Measurements from ENCODE around the gene PDCD1. TPM values are rescaled to one million over a fixed set of nuclear protein-coding genes. Genes with fewer than 3 reads are reported as not detected.
"Not testable (repeated sequence)": the region's sequence is repeated elsewhere in the genome, so short reads cannot be mapped to it uniquely, and the experiment has no call there.

Gene PDCD1
- total RNA-seq, 1 donor from 2014 or later = 1.8 TPM

- H3K27ac ChIP-seq = no peak overlapping the region
- H3K9me3 ChIP-seq = no peaks in the 10 kb centered on the region
- no peak overlapping the region for H3K4me3 ChIP-seq
- H3K4me1 ChIP-seq = peaks cover 6% of the 10 kb centered on the region
- DNase-seq = peak; percentile 43
- H3K36me3 ChIP-seq = no peaks in the 10 kb centered on the region
- H3K27me3 ChIP-seq = peaks cover 18% of the 10 kb centered on the region
- ATAC-seq = no peak
- TF ChIP-seq CTCF (IDR thresholded peaks at IDR 0.05) = no peak
- intact Hi-C loops (cut with DNase I) = no loop called here
These were observed 50.5 kb downstream of the PDCD1 start for GRCh38 chr2:241808051-241808720.

GRCh38 chr2:241806217-241806616 is 52.5 kb downstream of the PDCD1 start:
- H3K4me3 ChIP-seq; H3K9me3 ChIP-seq; H3K4me1 ChIP-seq; intact Hi-C loops (cut with DNase I); DNase-seq; H3K36me3 ChIP-seq; ATAC-seq; H3K27ac ChIP-seq: not testable (repeated sequence)
- peaks cover 25% of the 10 kb centered on the region for H3K27me3 ChIP-seq

GRCh38 chr2:241804326-241805229 is 54.1 kb downstream of the PDCD1 start:
- DNase-seq = peak; percentile 61
- Histone ChIP-seq H3K27ac (no peak overlapping the region), H3K27me3 (peaks cover 25% of the 10 kb centered on the region), H3K4me3 (peak overlapping the region; percentile 41), H3K9me3 (no peaks in the 10 kb centered on the region), H3K36me3 (no peaks in the 10 kb centered on the region), H3K4me1 (peaks cover 6% of the 10 kb centered on the region)
- intact Hi-C loops (cut with DNase I) = no loop called here
- no peak for TF ChIP-seq CTCF (IDR thresholded peaks at IDR 0.05)
- ATAC-seq = peak; percentile 7

GRCh38 chr2:241803387-241804325 is 55.0 kb downstream of the PDCD1 start:
- DNase-seq = peak; percentile 67
- H3K4me1 ChIP-seq = peaks cover 6% of the 10 kb centered on the region
- peak overlapping the region; percentile 41 for H3K4me3 ChIP-seq
- H3K27ac ChIP-seq = no peak overlapping the region
- TF ChIP-seq CTCF (IDR thresholded peaks at IDR 0.05) = no peak
- intact Hi-C loops (cut with DNase I) = no loop called here
- H3K36me3 ChIP-seq = no peaks in the 10 kb centered on the region
- ATAC-seq = peak; percentile 24
- H3K27me3 ChIP-seq = peaks cover 25% of the 10 kb centered on the region
- H3K9me3 ChIP-seq = no peaks in the 10 kb centered on the region

GRCh38 chr2:241802421-241803318 is 56.0 kb downstream of the PDCD1 start:
- H3K4me1 ChIP-seq = peaks cover 6% of the 10 kb centered on the region
- TF ChIP-seq CTCF (IDR thresholded peaks at IDR 0.05) = no peak
- peak; percentile 57 for DNase-seq
- peaks cover 25% of the 10 kb centered on the region for H3K27me3 ChIP-seq
- no peak for ATAC-seq
- intact Hi-C loops (cut with DNase I) = no loop called here
- H3K9me3 ChIP-seq = no peaks in the 10 kb centered on the region
- H3K36me3 ChIP-seq = no peaks in the 10 kb centered on the region
- no peak overlapping the region for H3K27ac ChIP-seq
- H3K4me3 ChIP-seq = no peak overlapping the region
